ENCODE results near the gene CCDC91.
"Not testable (repeated sequence)": the region's sequence is repeated elsewhere in the genome, so short reads cannot be mapped to it uniquely, and the experiment has no call there.

The CCDC91 gene

DNA sequence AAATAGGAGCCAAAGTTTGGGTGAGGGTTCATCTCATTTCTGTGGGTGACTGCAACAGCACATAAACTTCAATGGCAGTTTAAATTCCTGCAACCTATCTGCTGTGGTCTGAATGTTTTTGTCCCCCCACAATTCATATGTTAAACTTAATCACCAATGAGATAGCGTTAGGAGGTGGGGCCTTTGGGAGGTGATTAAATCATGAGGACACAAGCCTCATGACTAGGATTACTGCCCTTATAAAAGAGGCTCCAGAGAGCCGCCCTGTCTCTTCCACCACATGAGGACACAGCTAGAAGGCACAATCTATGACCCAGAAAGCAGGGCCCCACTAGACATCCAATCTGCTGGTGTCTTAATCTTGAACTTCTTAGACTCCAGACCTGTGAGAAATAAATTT lies 3.8 kb upstream of the CCDC91 start:
- DNase-seq, result no peak

DNA sequence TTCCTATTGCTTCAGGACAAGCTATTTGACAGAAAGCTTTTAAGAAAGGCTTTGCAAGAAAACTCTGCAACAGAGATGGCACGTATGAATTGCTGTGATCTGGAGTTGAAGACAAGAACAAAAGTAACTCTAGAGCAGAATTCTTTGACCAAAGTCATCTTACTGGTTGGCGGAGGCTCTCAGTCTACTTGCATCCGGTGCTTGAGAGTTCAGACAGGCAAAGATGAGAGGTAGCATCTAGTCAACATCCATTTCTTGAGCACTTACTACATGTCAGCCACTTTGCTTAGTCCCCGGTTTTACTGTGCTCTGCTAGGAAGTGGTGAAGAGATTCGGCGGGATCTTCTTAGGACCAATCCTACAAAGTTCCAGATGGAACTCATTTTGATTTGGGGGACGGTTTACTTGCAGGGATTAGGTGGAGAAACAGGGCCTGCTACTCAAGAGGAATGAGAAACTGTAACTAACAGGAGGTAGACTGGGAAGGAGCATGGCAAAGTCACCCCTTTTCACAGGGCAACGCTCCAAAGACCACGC lies 404 bp upstream of the CCDC91 start:
- DNase-seq, result no peak

DNA sequence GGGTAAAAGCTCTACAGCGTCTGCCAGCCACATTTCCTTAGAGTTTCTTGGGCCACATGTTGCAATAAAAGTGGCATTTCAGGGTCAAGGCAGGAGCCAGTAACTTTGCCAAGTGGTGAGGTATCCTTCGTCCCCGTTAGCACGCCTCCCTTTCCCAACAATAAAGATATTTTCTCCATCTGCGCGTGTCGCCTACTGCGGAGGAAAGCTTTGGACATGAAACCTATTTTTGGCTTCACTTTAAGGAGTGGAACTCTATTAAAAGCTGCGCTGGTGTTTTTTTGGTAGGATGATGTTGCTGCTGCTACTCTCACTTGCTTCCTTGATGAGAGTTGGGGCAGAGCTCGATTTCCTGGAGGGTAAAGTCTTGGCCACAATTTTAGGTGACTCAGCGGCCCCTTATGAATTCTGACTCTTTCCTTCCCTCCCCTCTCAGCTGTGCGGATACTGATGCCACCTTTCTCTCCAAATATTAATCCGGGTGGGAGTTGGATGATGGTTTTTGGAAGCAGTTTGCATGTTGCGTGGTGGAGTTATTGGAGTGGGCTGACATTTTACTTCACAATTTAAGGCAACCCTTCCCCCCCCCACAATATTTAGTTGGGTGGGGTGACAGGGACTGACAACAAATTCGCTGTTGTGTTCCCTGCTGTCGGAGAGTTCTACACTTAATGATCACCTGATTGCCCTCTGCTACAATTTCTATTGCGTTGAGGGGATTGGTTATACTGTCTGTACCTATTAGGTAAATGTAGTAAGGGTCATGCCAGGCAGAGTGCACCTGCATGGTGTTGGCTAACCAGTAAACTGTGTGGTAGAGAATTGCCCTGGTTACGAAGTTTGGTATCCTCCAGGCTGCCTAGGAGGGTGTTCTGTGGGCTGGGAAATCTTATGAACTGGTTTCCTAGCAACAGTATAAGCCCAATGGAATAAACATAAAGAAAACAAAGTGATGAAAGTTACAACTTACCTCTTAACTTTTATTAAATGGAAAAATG lies 1.1 kb downstream of the CCDC91 start:
- no peak for DNase-seq

DNA sequence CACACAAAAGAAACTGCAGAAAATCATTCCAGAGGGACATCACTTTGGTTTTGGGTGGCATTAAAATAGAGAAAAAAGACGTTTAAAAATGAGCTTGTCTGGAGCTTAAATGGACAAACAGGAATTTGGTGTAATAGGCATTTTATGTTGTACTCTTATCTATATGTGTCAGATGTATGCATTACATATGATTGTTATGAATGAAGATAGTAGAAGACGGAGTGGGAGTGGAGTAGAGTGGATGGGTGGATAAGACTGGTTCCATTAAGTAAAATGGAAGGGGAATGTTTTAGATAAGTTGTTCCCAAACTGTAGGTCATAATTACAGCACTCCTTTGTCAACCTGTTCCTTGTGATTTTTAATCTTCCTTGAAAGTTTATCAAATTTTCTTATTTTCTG lies 1.9 kb downstream of the CCDC91 start:
- no peak for DNase-seq

DNA sequence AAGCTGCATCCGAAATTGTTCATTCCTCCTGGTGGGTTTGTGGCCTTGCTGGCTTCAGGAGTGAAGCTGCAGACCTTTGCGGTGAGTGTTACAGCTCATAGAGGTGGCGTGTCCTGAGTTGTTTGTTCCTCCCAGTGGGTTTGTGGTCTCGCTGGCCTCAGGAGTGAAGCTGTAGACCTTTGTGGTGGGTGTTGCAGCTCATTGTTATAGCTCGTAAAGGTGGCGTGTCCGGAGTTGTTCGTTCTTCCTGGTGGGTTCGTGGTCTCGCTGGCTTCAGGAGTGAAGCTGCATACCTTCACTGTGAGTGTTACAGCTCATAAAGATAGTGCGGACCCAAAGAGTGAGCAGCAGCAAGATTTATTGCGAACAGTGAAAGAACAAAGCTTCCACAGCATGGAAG lies 4.4 kb downstream of the CCDC91 start:
- DNase-seq, result not testable (repeated sequence)

DNA sequence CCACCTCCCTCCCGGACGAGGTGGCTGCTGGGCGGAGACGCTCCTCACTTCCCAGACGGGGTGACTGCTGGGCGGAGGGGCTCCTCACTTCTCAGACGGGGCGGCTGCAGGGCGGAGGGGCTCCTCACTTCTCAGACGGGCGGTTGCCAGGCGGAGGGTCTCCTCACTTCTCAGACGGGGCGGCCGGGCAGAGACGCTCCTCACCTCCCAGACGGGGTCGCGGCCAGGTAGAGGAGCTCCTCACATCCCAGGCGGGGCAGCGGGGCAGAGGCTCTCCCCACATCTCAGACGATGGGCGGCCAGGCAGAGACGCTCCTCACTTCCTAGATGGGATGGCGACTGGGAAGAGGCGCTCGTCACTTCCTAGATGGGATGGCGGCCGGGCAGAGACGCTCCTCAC lies 10.9 kb downstream of the CCDC91 start:
- not testable (repeated sequence) for DNase-seq

DNA sequence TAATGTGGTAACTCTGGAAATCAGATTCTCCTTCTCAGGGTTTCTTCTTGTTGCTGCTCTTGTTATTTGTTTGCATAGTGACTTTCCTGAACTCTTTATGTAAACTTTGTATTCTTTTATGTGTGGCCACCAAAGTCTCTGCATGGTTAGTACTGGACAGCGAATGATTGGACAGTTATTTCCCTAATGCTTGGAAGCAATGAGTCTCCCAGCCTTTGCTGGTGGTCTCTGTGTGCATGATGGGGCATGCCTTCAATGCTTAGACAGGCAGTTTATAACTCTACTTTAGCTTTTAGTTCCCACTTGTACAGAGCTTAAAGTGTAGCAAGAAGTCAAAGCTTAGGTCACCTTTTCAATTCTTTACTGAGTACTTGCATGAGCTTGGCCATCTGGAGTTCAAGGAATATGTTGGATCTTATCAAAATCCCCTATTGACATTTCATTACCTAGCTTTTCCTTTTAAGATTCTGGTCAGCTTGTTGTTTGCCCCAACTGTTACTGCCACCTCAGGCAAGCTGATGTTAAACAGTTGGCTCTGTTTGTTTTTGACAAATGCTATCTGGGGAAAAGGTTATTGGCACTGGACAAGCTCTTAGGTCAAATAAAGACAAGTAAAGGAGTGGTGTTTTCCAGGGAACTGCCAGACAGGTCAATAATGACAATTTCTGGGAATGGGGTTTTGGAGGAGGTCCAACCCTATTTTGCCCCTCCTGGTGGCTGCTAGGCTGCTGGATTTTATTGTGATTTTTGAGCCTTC lies 12.3 kb downstream of the CCDC91 start:
- DNase-seq, result no peak

DNA sequence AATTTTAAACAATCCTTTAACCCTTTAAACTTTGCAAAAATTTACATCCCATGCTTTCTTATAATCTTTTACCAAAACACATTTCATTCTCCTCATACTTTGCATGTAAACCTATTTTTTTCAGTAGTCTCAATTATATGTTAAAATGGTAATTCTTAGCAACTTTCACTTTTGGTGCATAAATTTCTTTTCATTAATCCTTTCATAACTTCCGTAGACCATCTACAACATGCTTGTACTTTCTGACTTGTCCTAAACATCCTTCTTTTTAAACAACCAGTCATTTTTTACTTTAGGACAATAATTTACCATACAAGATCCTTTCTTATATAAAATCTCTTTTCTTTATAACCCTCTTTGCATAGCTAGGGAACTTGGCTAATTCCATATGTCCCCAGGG lies 19.5 kb downstream of the CCDC91 start:
- no peak for DNase-seq

DNA sequence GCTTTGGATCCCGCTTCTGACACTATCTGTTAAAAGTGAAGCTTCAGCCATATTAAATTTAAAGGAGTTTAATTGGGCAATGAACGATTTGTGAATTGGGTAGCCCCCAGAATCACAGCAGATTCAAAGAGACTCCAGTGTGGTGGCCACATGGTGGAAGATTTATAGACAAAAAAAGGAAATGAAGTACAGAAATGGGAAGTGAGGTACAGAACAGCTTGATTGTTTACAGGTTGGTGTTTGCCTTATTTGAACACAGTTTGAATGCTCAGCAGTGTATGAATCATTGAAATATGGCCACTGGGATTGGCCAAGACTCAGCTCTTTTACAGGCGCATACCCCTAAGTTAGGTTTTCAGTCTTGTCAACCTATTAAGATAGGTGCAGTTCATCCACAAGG lies 21.9 kb downstream of the CCDC91 start:
- no peak for DNase-seq

DNA sequence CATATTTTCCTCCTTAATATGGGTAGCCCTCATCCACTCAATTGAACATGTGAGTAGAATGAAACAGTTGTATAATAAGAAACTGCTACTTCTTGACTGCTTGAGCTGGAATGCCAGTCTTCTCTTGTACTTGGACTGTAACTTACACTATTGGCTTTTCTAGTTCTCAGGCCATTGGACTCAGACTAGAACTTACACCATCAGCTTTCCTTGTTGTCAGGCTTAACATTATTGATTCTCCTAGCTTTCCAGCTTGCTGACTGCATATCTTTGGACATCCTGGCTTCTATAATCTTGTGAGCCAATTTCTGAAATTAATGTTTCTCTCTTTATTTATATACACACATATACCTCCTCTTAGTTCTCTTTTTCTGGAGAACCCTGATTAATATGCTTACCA lies 24.8 kb downstream of the CCDC91 start:
- no peak for DNase-seq

DNA sequence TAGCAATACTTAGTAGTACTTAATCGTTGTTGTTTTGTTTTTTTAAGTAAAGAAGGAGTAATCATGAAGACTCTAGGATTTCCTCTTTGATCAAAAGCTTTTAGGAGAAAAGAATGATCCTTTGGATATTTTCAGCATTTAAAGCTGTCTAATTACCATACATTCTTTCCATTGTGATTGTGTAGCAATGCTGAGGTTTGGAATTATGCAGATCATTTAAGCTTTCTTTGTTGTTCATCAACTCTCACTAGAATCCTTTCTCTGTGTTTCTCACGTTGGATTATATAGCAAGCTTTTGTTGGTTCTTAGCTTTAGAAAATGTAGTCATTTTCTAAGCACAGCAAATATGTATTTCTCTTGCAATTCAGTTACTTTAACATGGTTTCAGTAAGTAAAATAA lies 25.8 kb downstream of the CCDC91 start:
- DNase-seq, result no peak

DNA sequence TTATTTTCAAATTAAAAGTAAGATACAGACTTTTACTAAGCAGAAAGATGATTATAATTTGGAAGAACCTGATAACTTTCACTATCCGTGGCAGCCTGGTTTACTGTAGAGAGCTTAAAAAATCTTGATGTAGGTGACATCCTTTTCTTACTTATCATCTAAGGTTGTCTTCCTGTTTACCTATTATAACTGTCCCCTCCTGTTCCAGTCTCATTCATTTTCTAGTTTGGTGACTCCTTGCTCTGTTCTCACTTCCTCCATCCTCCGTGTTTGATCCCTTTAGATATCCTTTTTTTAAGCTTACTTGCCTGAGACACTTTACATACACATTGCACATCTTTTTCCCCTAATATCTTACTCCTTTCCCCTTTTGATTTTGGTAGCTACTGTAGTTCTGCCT lies 27.5 kb downstream of the CCDC91 start:
- no peak for DNase-seq

DNA sequence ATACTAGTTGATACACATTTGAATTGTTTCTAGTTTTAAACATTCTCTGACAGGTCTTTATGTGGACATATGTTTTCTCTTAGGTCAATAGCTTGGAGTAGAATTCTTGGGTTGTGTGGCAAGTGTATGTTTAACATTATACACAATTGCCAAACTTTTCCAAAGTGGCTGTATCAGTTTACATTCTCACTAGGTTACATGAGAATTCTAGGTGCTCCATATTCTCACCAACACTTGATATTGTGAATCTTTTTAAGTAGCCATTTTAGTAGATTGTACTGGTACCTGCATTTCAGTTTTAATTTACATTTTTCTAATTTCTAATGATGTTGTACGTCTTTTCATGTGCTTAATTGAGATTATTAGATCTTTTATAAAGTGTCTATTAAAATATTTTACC lies 28.6 kb downstream of the CCDC91 start:
- DNase-seq, result no peak

DNA sequence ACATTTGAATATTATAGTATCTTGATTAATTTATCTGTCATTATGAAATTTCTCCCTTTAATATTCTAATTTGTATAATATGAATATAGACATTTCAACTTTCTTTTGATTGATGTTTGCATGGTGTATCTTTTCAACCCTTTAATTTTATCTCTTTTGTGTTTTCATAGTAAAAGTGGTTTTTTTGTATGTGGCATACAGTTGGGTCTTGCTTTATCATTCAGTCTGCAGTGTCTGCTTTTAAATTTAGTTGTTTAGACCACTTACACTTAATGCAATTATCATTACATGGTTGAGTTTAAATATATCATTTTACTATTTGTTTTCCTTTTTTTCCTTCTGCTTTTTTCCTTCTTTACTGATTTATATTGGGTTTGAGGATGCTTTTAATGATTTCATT lies 29.6 kb downstream of the CCDC91 start:
- DNase-seq, result no peak

DNA sequence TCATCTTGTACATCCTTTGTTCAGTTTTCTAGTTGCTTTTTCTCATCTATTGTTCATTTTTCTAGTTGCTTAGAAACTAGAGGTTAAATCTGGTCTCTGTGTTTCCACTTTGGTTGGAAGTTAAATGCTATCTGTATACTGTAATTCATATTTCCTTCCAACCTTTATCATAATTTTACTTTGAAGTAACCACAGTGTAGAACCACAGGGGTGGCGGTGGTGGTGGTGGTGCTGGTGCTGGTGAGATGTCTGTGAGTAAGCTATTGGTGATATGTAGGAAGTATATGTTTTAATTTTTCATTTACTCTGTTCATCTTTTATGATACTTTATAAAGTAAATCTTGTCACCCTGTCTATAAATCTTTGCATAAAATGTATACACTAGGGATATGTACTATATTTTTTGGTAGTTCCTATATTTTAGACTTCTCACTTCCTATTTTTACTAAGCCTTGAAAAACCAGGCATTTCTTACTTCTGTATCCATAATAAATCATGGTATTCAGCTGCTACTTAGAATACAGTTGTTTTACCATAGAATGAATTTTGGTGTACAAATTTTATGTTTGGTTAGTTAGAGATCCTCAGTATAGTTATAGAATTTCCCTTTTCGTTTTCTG lies 31.9 kb downstream of the CCDC91 start:
- DNase-seq, result no peak

DNA sequence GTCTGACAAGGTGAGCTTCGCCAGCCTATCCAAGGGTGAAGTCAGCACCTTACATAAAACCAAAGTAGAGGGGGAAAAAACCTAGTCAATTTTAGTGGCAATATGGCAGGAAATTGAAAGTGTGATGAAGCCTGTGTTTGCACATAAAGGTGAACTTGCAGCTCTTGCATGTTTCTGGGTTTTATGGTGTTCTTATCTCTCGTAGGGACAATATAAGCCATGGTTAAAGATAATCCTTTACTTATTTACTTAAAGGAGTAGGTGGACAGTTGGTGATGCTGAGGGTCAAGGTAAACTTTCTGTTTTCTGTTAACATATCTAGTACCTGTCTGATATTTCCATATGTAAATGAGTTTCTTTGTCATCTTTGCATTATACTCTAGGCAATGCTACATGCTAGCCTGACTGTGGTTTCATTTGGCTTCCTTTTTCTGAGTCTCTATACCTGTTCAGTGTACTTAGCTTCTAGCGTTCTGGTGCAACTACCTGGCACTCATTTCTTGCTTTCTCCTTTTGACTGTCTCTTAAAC lies 32.8 kb downstream of the CCDC91 start:
- DNase-seq, result no peak

DNA sequence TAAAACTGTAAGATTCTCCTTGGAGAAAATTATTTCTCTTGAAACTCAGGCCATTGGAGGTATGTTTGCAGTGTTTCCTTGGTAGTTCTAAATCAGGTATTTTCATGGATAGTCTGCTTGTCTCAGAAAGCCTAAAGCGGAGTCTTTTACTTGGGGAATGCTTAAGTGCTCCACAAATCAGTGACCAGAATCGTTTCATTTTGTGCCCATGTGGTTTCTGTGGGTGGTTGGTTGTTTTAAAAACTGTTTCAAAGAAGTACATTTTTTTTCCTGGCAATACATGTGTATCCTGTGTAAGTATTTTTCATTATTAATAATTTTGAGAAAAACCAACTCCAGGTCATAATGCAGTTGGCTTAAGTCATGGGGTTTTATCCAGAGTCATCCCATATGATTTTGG lies 33.6 kb downstream of the CCDC91 start:
- DNase-seq, result no peak

DNA sequence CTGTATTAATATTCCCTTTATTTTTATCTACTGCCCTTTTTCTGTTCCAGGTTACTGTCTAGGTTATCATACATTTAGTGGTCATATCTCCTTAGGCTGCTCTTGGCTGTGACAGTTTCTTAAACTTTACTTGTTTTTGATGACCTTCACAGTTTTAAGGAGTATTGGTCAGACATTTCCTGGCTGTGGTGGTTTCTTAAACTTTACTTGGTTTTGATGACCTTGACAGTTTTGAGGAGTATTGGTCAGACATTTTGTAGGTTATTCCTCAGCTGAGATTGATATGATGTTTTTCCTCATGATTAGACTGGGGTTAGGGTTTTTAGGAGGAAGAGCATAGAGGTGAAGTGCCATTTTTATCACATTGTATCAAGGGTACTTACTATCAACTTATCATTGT lies 36.4 kb downstream of the CCDC91 start:
- DNase-seq, result no peak

DNA sequence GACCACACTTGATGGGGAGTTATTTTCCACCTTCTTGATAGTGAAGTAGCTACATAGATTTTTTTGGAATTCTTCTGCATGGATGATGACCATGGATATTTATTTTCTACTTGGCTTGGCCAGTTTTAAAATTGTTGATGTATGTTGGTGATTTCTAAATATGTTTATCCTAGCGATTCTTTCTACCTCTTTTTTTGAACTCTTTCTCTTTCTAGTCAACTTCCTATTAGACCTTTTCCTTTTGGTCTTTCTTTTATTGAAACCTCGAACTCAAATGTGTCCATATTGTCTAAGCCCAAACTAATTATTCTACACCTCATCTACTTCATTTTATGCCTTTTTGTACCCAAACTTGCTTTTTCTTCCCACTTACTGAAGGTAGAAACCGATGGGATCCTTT lies 37.0 kb downstream of the CCDC91 start:
- no peak for DNase-seq

DNA sequence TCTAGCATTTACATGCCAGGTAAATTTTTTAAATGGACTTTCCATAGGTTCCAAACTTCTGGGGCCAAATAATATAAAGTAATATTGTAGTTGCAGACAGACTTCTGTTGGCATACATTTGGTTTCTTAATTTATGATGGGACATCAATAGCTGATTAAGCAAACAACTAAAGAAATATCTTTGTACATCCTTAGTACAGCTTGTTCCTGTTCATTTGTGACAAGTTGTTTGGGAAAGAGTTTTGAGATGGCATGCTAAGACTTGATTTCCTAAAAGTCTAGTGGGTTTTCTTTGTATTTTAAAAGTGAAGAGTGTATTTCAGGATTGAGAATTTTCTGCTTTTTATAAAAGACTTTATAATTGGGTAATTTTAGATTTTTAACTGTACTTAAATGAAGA lies 41.0 kb downstream of the CCDC91 start:
- DNase-seq, result no peak

DNA sequence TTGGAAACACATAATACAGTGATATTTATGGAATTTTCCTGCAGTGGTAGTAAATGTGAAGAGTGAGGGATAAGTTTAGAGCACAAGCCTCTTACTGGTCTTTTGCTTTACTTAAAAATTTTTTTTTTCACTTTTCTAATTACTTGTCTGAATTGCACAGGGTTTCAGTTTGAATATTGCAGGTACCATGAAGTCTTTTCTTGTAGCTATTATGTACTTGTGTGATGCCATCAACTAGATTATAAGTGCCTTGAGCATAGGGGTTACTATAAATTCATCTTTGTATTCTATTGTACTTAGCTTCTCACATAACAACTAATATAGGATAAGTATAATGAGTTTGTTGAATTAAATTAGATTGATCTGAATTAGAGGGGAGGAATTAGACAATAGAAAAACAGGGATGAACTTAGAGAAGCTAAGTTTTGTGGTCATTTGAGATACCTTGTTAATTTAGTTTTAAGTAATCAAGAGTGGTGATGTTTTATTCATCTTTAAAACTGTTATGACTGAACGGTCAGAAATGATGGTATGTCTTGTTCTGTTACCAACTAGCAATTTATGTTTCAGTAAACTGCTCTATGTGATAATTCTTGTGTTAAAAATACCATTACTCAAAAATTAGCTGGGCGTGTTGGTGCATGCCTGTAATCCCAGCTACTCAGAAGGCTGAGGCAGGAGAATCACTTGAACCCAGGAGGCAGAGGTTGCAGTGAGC lies 42.1 kb downstream of the CCDC91 start:
- no peak for DNase-seq

DNA sequence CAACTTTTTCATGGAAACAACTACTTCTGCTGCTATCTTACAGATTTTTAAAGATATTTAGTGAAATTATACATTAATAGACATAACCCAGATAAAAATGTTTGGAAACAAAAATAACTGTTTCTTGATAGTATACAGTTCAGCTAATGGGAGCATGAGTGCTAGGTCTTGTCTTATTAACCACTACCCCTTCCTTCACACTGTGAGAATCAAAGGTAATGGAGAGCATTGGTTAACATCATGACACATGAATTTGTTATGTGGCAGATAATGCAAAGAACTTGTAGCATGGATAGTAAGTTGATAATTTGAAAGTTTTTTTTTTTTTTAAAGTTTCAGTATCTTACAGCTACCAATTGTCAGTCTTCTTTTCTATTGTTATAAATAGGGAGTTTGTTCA lies 44.2 kb downstream of the CCDC91 start:
- no peak for DNase-seq

DNA sequence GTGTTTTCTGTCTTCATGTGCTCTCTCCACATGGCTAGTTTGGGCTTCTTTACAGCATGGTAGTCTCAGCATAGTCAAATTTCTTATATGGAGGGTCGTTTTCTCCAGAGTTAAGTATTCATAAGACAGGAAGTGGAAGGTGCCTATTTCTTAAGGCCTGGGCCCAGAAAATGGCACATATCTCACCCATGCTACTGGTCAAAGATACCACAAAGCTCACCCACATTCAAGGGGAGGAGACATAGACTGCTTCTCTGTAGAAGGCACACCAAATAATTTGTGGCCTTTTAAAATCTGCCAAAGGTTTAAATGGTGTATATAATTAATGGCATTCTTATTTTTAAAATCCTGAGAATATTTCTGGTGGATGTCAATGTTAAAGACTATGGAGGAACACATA lies 44.8 kb downstream of the CCDC91 start:
- DNase-seq, result no peak
